HG03565 (cell line): ENCODE results near the gene PPP1R15B.

Source experiments
- ATAC-seq: cut with Tn5 transposase; IDR thresholded peaks from one replicate; pipeline ENCODE4 v1.9.1; 2021; ENCODE audit warnings: mild to moderate bottlenecking, moderate library complexity; ENCODE audit not compliant: unreplicated experiment

The PPP1R15B gene

GRCh38 chr1:204401730-204402129 is 9.9 kb downstream of the PPP1R15B start:
- no peak for ATAC-seq

- ATAC-seq, result no peak
Measured at GRCh38 chr1:204400882-204401510, 10.6 kb downstream of the PPP1R15B start.

- peak; percentile 41 for ATAC-seq
Measured at GRCh38 chr1:204398197-204399125, 13.2 kb downstream of the PPP1R15B start.

DNA sequence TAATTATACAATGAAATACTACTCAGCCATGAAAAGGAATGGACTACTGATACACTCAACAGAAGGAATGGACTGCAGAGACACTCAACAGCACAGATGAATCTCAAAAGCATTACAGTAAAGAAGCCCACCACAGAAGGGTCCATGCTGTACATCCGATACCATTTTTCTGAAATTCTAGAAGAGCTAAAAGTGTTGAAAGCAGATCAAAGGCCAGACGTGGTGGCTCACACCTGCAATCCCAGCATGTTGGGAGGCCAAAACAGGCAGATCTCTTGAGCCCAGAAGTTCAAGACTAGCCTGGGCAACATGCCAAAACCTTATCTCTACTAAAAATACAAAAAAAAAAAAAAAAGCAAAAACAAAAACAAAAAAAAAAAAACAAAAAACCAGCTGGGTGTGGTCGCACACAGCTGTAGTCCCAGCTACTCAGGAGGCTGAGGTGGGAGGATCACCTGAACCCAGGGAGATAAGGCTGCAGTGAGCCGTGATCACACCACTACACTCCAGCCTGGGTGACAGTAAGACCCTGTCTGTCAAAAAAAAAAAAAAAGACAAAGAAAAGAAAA is 15.5 kb downstream of the PPP1R15B start:
- no peak for ATAC-seq

- no peak for ATAC-seq
Measured at GRCh38 chr1:204391629-204392028, 20.0 kb downstream of the PPP1R15B start.

DNA sequence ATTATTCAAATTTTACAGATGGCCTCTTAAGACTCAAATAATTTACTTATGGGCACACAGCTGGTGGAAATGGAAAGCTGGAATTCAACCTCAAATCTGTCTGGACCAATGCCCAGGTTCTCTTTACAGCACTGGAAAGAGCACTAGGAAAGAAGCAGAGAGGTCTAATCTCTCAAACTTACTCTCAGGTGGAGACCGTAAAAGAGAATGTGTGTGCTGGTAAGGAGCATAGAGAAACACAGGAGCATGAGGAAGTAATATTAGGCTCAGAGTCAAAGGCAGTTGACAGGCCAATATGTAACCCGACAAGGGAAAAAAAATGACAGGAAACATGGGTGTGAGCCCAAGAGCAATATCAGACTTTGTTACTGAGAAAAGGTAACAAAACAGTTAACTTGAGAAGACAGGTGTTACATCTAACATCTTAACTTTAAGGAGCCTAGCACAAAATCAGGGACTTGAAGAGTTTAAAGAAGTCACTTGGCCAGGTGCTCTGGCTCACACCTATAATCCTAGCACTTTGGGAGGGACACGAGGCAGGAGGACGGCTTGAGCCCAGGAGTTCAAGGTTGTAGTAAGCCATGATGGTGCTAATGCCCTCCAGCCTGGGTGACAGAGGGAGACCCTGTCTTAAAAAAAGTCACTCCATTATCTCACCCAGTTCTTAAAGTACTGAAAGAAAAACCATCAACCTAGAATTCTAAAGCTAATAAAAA is 20.7 kb downstream of the PPP1R15B start:
- ATAC-seq, result no peak

DNA sequence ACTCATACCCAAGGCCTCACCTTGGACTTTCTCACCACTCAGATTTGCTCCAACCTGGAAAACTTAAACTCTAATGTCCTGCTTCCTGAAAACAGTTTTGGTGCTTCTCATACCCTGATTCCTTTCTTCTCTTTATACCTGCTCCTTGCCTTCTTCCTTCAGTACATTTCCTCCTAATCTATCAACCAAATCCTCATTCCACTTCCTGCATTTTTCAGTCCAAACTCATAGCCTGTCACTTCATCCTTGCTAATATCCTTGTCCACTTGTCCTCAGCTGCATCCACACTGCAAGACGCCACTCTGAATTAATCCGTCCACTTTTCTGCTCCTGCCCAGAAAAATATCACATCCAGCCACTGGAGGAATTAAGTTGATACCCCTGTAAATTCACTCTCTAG is 25.9 kb downstream of the PPP1R15B start:
- ATAC-seq, result no peak

DNA sequence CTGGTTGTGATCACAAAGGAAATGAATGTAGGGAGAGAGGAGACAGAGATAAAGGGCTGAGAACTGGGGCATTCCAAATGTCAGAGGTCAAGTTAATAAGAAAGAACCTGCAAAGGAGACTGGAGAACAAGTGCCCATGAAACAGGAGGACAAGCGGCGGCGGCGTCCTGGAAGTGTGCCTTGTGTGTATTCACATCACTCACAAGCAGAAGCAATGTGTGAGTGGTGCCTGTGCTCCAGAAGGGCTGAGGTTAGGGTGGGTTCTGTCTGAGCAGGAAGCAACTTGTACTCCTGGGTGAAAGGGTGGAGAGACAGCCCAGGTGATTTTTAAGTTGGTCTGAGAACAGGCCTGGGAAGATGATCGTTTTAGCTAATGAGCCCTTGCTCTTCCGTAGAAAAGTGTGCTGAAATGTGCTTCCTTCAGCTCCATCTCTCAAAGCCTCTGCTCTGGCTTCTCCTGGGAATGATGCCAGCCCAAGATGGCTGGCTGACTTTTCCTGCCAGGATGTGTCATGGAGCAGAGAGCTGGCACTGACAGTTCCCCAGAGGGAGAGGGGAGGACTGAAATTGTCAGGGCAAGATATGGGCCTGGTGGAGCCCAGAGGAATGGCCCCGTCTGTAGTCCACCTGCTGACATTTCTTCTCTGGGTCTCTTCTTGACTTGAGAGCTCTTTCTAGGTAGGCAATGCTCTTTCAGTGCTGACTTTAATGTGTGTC is 26.8 kb downstream of the PPP1R15B start:
- ATAC-seq, result no peak

DNA sequence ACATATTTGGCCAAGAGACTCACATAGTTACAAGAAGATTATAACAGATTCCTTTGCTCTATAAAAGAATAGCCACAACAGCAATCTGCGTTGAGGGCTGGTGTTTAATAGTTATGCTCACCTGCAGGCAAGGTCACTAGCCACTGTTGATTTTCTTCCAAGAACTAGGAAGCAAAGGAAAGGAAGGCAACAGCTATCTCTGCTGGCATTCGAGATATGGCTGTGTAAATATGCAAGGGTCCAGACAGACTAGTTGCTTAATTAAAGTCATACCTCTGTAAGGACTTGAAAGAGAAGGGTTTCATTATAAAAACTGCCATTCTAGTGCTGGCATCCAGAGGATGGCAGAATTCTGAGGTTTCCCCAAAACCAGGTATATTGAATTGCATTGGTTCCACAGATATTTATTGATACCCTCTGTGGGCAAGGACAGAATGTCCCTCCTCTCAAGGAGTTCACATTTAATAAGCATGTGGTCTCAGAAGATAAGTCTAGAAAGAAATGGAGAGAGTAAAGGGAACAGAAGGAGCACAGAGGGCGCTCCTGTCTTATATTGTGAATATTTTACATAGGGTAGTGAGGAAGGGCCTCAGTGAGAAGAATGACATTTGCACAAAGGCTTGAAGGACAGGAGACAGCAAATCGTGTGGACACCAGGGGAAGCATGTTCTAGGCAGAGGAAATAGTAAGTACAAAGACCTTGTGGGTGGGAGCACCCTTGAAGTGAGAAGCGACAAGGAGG is 28.3 kb downstream of the PPP1R15B start:
- no peak for ATAC-seq

DNA sequence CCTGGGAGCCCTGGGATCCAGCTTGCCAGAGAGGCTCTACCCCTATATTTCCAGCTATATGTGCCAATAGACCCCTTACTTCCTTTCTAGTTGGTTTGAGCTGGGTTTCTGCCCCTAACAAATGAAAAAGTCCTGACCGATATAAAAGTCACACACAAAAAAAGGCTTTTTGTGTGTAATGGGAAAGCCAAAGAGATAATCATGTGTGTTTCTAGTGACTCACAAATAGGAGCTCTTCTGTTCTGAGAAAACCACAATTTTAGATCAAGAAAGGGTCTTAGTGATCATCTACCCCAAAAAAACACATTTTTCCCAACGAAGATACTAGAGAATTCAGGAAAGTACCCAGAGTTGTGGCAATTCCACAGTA is 28.9 kb downstream of the PPP1R15B start:
- no peak for ATAC-seq

DNA sequence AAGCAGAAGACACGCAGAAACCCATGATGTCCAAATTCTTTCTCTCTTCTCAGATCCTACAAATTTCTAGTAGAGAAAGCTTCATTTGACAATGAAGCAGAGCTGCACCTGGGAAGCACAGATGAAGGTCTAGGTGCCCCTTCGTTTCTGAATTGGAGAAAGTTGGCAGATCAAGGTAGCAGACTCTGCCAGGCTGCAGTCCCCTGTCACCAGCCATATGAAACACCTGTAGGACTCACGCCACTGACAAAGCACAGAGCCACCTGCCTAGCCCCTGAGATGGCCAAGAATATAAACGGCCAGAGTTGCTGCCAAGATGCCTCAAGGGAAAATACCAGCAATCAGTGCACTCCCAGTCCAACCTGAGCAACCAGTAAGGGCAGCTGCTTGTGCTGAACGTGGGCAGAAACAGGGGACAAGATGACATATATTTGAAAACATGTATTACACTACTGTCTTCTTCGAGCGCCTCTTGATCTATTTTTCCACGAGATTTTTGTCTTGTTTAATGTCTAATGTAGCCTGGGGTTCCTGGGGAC is 31.3 kb downstream of the PPP1R15B start:
- ATAC-seq, result no peak

DNA sequence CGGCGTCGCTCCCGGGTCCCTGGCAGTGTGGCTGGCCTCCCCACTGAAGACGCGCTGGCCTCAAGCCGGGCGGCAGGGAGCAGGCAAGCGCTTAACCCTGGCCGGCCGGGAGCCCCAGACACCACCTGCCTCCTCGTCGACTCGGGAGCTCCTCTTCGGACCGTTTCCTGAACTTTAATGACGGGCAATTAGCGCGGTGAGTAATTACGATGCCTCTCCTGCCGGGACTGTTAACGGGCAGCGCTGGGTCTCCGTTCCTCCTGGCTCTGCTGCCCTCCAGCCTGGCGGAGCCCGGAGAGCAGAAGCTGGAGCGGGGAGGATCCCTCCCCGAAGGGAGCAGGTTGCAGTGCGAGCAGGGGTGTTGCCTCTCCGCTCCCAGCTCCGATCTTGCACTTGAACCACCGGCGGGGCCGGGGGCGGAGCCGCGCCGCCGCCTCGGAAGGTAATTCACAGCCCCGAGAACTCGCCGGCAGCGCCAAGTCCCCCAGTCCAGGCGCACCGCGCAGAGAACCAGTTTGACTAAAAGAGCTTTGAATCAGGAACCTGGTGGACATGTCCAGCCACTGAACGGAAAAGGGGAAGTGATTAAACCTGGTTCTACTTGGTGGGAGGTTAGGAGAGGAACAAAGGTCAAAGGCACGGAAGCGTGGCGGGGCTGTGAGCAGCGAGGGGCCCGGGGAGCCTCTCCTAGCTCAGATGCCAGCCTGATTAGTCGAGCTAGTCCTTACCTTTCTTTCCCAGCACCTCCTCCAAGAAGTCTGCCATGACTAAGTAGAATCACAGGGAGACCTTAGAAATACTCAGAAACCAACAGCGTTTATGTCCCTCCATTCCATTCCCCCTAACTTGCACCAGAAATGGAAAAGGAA is 33.6 kb downstream of the PPP1R15B start:
- no peak for ATAC-seq

DNA sequence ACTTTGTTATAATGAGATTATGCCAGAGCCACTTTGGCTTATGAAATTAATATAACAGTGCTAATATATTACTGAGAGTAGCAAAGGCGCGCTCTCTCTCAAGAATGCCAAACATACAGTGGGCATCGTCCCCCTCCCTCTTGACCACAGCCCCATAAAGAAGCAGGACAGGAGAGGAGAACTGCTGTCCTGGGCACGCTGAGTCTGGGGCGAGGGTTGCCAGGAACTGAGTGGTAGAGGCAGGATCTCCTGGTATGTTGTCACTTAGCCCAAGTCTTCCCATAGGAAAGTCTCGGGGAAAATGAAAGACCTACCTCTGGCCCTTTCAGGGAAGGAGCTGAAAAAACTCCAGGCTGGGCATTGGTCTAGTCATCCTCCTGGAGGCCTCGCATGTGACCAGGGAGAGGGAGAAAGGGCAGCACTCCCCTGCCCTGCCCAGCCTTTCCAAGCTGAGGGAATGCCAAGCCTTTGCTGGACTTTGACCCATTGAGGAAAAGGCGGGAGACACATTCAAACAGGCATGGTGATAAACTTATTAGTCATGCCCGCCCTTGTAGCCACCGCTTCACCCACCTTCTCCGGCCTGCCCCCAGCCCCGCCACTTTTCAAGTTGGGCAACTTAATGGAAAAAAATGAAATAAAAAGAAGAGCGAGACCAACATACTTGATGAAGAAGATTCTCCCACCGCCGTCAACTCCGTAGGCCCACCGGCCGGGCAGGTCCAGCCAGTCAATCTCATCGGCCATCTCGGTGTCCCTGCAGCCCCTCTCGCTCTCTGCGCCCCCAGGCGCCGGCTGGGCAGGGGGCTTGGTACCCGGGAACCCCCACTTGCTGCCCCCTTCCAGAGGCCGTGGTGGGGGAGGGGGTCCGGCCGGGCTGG is 34.5 kb downstream of the PPP1R15B start:
- ATAC-seq, result no peak

- no peak for ATAC-seq
Measured at GRCh38 chr1:204376465-204376864, 35.2 kb downstream of the PPP1R15B start.

DNA sequence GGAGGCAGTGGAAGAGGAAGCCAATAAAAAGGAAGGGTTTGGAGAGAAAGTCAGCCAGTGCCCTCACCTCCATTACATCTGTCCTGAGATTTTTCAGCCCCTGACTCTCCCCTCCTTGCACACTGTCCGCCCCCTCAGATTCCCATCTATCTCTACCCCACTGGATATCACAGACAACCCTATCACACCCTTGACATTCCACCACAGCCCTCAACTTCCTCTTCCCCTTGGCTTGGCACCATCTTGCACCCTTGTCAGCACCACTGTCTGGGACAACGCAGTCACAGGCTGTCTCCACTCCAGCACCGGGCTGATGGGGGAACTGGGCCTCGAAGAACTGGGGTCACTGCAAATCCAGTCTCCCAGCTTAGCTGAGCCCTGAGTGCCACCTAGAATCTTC is 37.7 kb downstream of the PPP1R15B start:
- ATAC-seq, result no peak

DNA sequence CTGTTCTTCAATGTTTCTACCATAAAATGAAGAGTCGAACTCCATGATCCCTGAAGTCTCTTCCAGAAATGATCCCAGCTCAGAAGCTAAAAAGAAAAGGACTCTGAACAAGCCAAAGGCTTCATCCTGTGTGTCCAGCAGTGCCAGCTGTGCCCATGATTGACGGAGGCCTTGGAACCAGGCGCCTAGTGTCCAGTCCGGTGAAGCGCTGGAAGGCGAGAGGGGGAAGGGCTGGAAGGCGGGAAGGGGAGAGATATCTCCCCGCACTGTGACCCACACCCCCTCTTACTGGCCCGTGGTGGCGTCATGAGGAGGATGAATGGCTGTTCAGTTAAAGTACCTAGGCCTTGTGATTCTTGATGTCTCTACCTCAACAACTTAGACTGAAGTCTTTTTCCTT is 41.4 kb downstream of the PPP1R15B start:
- no peak for ATAC-seq

- ATAC-seq, result no peak
Measured at GRCh38 chr1:204368996-204369726, 42.5 kb downstream of the PPP1R15B start.
